ENCODE measurements around the gene L1TD1. TPM values are rescaled to one million over a fixed set of nuclear protein-coding genes. Genes with fewer than 3 reads are reported as not detected.
"Not testable (repeated sequence)": the region's sequence is repeated elsewhere in the genome, so short reads cannot be mapped to it uniquely, and the experiment has no call there.

Gene L1TD1
- total RNA-seq, 2 donors from 2014 or later = 0.27 to 4.7 TPM

DNA sequence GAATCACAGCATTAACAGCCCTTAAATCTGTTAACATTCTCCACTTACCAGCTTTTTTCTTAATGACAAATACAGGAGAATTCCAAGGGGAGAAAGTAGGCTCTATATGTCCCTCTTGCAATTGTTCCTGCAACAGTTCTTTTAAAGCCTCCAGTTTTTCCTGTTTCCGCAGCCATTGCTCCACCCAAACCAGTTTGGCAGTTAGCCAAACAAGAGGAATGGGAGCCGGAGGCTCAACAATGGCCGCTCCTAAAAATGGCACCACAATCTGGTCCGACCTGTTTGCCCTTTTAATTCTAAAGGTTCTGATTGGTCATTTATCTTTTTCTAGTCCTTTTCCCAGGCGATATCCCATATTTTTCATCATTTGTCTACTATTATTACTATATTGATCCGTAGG, 14.0 kb upstream of the L1TD1 start:
- DNase-seq (ENCODE audit: low spot score) = peak; percentile 18
- H3K27me3 ChIP-seq (replicated peaks; ENCODE audit: insufficient read depth) = no peaks in the 10 kb centered on the region
- TF ChIP-seq POLR2AphosphoS5 (IDR thresholded peaks at IDR 0.05) = no peak
- no peak for TF ChIP-seq POLR2A (IDR thresholded peaks at IDR 0.05)
- TF ChIP-seq, protein P1, sequence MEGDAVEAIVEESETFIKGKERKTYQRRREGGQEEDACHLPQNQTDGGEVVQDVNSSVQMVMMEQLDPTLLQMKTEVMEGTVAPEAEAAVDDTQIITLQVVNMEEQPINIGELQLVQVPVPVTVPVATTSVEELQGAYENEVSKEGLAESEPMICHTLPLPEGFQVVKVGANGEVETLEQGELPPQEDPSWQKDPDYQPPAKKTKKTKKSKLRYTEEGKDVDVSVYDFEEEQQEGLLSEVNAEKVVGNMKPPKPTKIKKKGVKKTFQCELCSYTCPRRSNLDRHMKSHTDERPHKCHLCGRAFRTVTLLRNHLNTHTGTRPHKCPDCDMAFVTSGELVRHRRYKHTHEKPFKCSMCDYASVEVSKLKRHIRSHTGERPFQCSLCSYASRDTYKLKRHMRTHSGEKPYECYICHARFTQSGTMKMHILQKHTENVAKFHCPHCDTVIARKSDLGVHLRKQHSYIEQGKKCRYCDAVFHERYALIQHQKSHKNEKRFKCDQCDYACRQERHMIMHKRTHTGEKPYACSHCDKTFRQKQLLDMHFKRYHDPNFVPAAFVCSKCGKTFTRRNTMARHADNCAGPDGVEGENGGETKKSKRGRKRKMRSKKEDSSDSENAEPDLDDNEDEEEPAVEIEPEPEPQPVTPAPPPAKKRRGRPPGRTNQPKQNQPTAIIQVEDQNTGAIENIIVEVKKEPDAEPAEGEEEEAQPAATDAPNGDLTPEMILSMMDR (IDR thresholded peaks at IDR 0.05) = no peak
- WGBS = 50% methylated on average over 6 of the region's 6 CpGs
- H3K36me3 ChIP-seq = no peaks in the 10 kb centered on the region
- no peak overlapping the region for H3K27ac ChIP-seq
- no peak overlapping the region for H3K4me3 ChIP-seq
- H3K4me1 ChIP-seq (replicated peaks) = no peaks in the 10 kb centered on the region
- H3K9me3 ChIP-seq = no peaks in the 10 kb centered on the region
- intact Hi-C loops (cut with DNase I) = no loop called here

DNA sequence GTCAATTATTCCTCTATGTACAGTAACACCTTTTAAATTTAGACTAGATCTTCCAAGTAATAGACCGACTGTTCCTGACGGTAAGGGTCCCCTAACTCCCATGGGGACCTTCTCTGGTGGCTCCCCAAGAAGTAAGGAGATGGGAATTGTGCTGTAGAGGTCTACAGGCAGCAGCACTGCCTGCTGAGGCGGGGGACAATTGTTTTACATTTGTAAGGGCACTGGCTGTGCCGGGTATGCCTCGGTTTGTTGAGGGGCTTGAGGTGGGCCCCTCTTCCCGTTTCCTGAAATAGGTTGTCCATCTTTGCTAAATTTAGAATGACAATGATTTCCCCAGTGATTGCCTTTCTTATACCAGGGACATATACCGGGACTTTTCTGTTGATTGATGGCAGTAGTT, 13.1 kb upstream of the L1TD1 start:
- H3K27me3 ChIP-seq (replicated peaks; ENCODE audit: insufficient read depth) = no peaks in the 10 kb centered on the region
- H3K27ac ChIP-seq = no peak overlapping the region
- TF ChIP-seq, protein P1 (IDR thresholded peaks at IDR 0.05) = no peak
- TF ChIP-seq POLR2A (IDR thresholded peaks at IDR 0.05) (no peak), POLR2AphosphoS5 (IDR thresholded peaks at IDR 0.05) (no peak)
- H3K9me3 ChIP-seq = no peaks in the 10 kb centered on the region
- H3K4me3 ChIP-seq = no peak overlapping the region
- H3K36me3 ChIP-seq = no peaks in the 10 kb centered on the region
- intact Hi-C loops (cut with DNase I) = no loop called here
- H3K4me1 ChIP-seq (replicated peaks) = no peaks in the 10 kb centered on the region
- 86% methylated on average over 7 of the region's 7 CpGs for WGBS
- no peak for DNase-seq (ENCODE audit: low spot score)

DNA sequence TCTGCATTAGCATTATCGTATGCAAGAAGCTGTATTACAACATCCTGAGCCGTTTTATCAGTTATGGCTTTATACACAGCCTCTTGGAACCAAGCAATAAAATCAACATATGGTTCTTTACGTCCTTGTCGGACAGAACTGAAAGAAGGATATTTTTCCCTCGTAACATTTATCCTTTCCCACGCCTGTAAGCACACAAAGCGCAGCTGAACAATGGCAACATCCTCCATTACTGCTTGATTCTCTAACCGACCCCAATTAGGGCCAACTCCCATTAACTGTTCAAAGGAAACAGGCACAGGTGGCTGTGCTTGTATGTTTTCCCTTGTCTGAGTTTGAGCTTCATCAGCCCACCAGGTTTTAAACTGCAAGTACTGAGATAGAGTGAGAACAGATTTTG, 12.5 kb upstream of the L1TD1 start:
- H3K4me3 ChIP-seq; intact Hi-C loops (cut with DNase I); H3K4me1 ChIP-seq (replicated peaks); H3K27ac ChIP-seq; H3K9me3 ChIP-seq; H3K27me3 ChIP-seq (replicated peaks; ENCODE audit: insufficient read depth); H3K36me3 ChIP-seq; DNase-seq (ENCODE audit: low spot score): not testable (repeated sequence)
- 55% methylated on average over 8 of the region's 8 CpGs for WGBS

DNA sequence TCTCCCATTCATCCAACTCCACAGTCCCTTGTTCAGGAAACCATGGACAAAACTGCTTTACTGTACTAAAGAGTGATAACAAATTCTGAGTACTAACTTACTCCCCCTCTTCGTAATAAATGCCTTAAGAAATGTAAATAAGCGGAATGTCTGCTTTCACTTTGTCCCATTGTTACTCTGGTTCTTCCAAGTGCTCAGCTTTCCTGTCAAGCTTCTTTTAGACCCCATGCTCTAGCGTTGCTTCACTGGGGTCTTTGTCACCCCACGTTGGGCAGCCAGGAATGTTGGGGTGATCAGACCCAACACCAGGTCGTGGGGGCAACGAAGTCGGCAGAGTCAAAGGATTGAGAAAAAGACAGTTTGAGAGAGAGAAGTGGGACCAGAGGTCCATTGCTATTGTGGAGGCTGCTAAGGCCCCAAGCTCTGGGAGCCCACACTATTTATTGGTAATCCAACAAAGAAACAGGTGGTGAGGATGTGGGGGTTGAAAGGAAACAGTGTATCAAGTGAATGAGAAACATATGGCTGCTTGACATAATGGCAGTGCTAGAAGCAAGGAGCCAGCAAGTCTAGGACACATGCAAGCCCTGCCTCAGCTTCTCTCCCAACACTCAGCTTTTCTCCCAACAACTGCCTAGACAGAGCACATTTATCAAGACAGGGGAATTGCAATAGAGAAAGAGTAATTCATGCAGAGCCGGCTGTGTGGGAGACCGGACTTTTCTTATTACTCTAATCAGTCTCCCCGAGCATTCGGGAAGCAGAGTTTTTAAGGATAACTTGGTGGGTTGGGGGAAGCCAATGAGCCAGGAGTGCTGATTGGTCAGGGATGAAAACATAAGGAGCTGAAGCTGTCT, 11.3 kb upstream of the L1TD1 start:
- WGBS = 58% methylated on average over 11 of the region's 11 CpGs
- H3K27ac ChIP-seq; H3K4me3 ChIP-seq; intact Hi-C loops (cut with DNase I); H3K27me3 ChIP-seq (replicated peaks; ENCODE audit: insufficient read depth); H3K36me3 ChIP-seq; DNase-seq (ENCODE audit: low spot score); H3K4me1 ChIP-seq (replicated peaks); H3K9me3 ChIP-seq: not testable (repeated sequence)

DNA sequence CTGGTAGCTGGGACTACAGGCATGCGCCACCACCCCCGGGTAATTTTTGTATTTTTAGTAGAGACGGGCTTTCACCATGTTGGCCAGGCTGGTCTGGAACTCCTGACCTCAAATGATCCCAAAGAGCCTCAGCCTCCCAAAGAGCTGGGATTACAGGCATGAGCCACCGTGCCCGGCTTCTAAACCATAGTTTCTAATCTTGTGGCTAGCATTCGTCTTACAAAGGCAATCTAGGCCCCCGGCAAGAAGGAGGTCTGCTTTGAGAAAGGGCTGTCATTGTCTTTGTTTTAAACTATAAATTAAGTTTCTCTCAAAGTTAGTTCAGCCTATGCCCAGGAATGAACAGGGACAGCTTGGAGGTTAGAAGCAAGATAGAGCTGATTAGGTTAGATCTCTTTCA, 10.3 kb upstream of the L1TD1 start:
- no peak overlapping the region for H3K4me3 ChIP-seq
- H3K36me3 ChIP-seq = no peaks in the 10 kb centered on the region
- intact Hi-C loops (cut with DNase I) = no loop called here
- DNase-seq (ENCODE audit: low spot score) = no peak
- TF ChIP-seq, protein P1 (IDR thresholded peaks at IDR 0.05) = no peak
- TF ChIP-seq POLR2A (IDR thresholded peaks at IDR 0.05) (no peak), POLR2AphosphoS5 (IDR thresholded peaks at IDR 0.05) (no peak)
- no peak overlapping the region for H3K27ac ChIP-seq
- H3K9me3 ChIP-seq = no peaks in the 10 kb centered on the region
- no peaks in the 10 kb centered on the region for H3K27me3 ChIP-seq (replicated peaks; ENCODE audit: insufficient read depth)
- no peaks in the 10 kb centered on the region for H3K4me1 ChIP-seq (replicated peaks)
- WGBS = 90% methylated on average over 7 of the region's 7 CpGs

DNA sequence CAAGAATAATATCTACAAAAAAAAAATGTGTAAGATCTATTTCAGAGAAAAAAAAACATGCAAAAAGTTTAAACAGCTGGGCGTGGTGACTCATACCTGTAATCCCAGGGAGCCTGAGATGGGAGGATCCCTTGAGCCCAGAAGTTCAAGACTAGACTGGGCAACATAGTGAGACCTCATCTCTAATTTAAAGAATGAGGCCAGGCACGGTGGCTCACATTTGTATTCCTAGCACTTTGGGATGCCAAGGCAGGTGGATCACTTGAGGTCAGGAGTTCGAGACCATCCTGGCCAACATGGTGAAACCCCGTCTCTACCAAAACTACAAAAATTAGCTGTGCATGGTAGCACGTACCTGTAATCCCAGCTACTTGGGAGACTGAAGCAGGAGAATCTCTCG, 9.4 kb upstream of the L1TD1 start:
- H3K36me3 ChIP-seq; H3K27me3 ChIP-seq (replicated peaks; ENCODE audit: insufficient read depth); H3K4me1 ChIP-seq (replicated peaks); H3K27ac ChIP-seq; H3K4me3 ChIP-seq; intact Hi-C loops (cut with DNase I); H3K9me3 ChIP-seq; DNase-seq (ENCODE audit: low spot score): not testable (repeated sequence)
- 92% methylated on average over 6 of the region's 6 CpGs for WGBS
